ENCODE data around the gene FRK. TPM values are rescaled to one million over a fixed set of nuclear protein-coding genes. Genes with fewer than 3 reads are reported as not detected.
"Not testable (repeated sequence)": the region's sequence is repeated elsewhere in the genome, so short reads cannot be mapped to it uniquely, and the experiment has no call there.

Gene FRK
- total and polyA plus RNA-seq, 9 donors, result 0.38 to 3.5 (median 1.1) TPM

DNA sequence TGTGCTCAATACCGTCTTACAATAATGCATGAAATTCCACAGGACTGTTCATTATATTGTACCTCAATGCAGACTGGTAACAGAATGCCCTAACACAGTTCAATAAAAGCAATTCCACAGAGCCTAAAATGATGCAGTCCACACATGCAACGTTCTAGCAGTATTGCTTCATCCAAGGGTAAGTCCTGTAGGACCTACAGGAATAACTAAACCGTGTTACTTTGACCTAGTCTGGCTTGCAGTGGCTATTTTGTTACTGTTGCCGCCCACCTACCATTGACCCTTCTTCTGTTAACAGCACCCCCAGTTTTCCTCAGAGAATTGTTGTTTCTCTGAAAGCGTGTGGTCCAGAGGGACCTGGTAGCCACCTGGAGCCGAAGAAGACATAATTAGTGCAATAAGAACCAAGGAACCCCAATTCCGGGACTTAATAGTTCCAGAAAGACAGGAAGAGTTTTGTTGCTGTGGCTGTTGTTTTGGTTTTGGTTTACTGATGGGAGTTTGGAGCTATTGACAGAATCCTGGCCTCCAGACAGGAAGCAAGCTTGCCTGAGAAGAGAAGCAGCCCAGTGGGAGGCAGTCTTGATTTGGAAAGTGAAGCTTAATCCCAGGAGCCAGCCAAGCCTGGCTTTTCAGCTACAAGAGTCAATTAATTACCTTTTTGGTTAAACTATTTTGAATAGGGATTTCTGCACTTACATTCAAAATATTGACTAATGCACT is 91.3 kb downstream of the FRK start:
- Histone ChIP-seq H3K4me3 (no peak overlapping the region), H3K36me3 (no peaks in the 10 kb centered on the region), H3K27me3 (no peaks in the 10 kb centered on the region), H3K4me1 (ENCODE audit: insufficient read depth) (no peaks in the 10 kb centered on the region), H3K27ac (no peak overlapping the region), H3K9me3 (no peaks in the 10 kb centered on the region)
- DNase-seq, result no peak
- WGBS, 3 donors, result 75 to 84% (median 79%) methylated on average over 7 of the region's 7 CpGs
- intact Hi-C loops (cut with DNase I), result no loop called here
- TF ChIP-seq EP300 (IDR thresholded peaks at IDR 0.05), result no peak
- TF ChIP-seq CTCF (IDR thresholded peaks at IDR 0.05), result no peak
- TF ChIP-seq POLR2A (IDR thresholded peaks at IDR 0.05), result no peak

- intact Hi-C loops (cut with DNase I); H3K4me1 ChIP-seq (ENCODE audit: insufficient read depth); H3K36me3 ChIP-seq; H3K27ac ChIP-seq; H3K27me3 ChIP-seq; H3K9me3 ChIP-seq; DNase-seq; H3K4me3 ChIP-seq: not testable (repeated sequence)
- WGBS, 3 donors, result 81 to 88% (median 87%) methylated on average over 12 to 15 of the region's 17 CpGs
Observed at GRCh38 chr6:115960286-115960685, 100.4 kb downstream of the FRK start.

- Histone ChIP-seq H3K27ac (no peak overlapping the region), H3K27me3 (no peaks in the 10 kb centered on the region), H3K4me1 (ENCODE audit: insufficient read depth) (no peaks in the 10 kb centered on the region), H3K9me3 (no peaks in the 10 kb centered on the region), H3K4me3 (no peak overlapping the region), H3K36me3 (no peaks in the 10 kb centered on the region)
- no peak for TF ChIP-seq POLR2A (IDR thresholded peaks at IDR 0.05)
- intact Hi-C loops (cut with DNase I), result no loop called here
- DNase-seq, result no peak
- WGBS, 3 donors, result 23 to 52% (median 36%) methylated on average over 3 of the region's 3 CpGs
Observed at GRCh38 chr6:115958958-115959357, 101.7 kb downstream of the FRK start.

- TF ChIP-seq CTCF (IDR thresholded peaks at IDR 0.05), result no peak
- TF ChIP-seq EP300 (IDR thresholded peaks at IDR 0.05), result no peak
- TF ChIP-seq POLR2A (IDR thresholded peaks at IDR 0.05), result no peak
- DNase-seq, result no peak
- 73 to 78% (median 78%) methylated on average over 2 of the region's 2 CpGs for WGBS, 3 donors
- H3K27me3 ChIP-seq, result no peaks in the 10 kb centered on the region
- no peaks in the 10 kb centered on the region for H3K36me3 ChIP-seq
- intact Hi-C loops (cut with DNase I), result no loop called here
- no peak overlapping the region for H3K4me3 ChIP-seq
- H3K4me1 ChIP-seq (ENCODE audit: insufficient read depth), result no peaks in the 10 kb centered on the region
- H3K9me3 ChIP-seq, result no peaks in the 10 kb centered on the region
- H3K27ac ChIP-seq, result no peak overlapping the region
Observed at GRCh38 chr6:115954740-115955139, 106.0 kb downstream of the FRK start.

GRCh38 chr6:115948751-115949150 is 111.9 kb downstream of the FRK start:
- H3K4me3 ChIP-seq, result no peak overlapping the region
- TF ChIP-seq CTCF (IDR thresholded peaks at IDR 0.05) (no peak), EP300 (IDR thresholded peaks at IDR 0.05) (no peak), POLR2A (IDR thresholded peaks at IDR 0.05) (no peak)
- intact Hi-C loops (cut with DNase I), result no loop called here

More at GRCh38 chr6:115948751-115949150, 111.9 kb downstream of the FRK start:
- Histone ChIP-seq H3K27ac (no peak overlapping the region), H3K36me3 (no peaks in the 10 kb centered on the region), H3K27me3 (no peaks in the 10 kb centered on the region), H3K9me3 (no peaks in the 10 kb centered on the region), H3K4me1 (ENCODE audit: insufficient read depth) (no peaks in the 10 kb centered on the region)
- no peak for DNase-seq
